Measurements from ENCODE around the gene LAMTOR2.
"Not testable (repeated sequence)": the region's sequence is repeated elsewhere in the genome, so short reads cannot be mapped to it uniquely, and the experiment has no call there.

LAMTOR2 gene

DNA sequence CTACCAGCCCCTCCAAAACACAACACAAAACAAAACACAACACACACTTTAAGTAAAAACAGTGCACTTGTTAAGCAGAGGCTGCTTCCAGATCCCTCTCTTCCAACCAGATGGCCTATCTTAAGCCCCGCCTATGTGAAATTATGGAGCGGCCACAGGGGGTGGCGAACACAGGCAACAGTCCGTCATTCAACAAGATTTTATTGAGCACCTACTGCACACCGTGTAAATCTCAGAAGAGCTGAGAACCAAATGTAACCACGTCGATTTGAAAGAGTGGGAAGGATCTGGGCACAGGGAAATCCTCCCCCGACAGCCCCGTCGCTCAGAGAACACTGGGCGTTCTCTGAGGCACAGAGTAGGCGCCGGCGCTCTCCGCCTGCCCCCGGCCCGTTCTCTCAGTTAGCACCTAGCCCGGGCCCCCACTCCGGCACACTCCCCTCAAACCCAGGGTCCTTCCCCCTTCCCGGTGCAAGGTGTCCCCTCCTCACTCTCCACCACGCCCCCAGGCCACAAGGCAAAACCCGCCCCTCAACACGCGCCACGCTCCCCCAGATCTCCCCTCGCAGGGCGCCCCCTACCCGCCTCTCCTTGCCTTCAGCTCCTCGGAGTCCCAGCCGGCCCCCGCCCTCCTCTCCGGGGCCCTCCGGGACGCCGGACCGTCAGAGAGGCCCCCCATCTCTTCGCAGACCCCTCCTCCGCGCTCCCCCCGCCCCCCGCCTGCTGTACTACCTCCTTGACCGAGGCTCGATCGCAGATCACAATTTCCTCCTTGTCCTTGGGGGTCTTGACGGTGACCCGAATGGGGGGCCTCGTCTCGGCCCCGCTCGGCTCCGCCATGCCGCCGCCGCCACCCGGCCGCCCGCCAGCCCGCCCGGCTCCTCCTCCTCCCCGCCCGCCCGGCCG is 1.5 kb upstream of the LAMTOR2 start:
- no peak for DNase-seq

DNA sequence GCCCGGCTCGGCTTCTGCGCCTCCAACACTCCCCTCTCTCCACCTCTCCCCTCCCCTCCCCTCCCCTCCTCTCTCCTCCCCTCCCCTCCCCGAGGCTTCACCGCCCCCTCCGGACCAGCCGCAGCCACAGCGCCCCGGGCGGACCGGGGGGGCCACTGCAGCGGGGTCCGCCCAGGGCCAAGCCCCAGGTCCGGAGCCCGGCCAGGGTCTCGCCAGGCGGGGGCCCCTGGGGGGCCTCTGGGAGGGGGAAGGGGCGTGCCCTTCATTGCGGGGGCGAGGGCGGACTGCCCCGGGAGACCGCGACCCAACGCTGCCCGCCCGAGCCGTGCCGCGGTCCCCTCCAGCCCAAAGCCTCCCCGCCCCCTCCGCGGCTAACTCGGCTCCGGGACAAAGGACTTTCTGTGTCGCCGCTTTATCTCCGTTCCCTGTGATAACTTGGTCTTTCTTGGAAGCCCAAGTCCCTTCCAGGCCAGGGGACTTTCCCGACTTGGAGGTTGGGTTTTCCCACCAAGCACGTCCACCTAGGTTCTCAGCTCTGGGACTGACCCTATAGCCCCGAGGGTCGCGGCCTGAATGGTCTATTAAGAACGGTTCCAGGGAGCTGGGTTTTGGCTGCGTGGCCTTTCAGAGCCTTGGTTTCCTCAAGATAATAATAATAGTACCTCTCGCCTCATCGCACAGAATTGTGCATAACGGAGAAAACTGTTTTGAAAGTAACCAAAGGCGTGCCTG is 648 bp upstream of the LAMTOR2 start, which contains the start of gene UBQLN4:
UBQLN4 (minus strand) TSS at position 31 of the 732 bp plus-strand sequence. CDS start 97 bp downstream, outside the sequence.
- DNase-seq, result peak; percentile 91

DNA sequence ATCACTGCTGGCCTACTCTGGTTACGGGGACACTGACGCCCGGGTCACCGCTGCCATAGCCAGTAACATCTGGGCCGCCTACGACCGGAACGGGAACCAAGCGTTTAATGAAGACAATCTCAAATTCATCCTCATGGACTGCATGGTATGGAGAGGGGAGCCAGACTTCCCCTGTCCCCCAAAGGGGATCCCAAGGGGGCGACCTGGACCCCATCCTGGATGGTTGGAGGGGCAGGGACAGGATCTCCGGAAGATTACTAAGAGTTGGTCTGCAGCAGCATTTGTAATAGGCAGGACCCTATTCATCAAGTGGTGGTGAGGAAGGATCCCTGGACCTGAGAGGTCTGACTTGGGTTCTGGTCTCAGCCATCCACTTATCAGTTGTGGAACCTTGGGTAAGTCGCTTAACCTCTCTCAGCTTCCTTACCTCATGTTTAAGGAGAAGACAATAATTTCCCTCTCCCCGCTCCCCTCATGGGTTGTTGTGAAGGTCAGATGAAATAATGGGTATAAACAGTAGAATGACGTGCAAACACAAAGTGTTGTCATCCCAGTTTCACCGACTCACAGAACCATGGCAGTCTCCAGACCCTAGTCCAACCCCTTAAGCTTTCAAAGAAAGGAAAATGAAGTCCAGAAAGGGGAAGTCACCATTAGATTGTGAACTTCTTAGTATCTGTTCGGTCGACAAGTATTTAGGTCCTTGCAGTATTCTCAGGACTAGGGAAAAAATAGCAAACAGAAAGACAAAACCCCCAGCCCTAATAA is 883 bp downstream of the LAMTOR2 start:
- DNase-seq, result no peak

DNA sequence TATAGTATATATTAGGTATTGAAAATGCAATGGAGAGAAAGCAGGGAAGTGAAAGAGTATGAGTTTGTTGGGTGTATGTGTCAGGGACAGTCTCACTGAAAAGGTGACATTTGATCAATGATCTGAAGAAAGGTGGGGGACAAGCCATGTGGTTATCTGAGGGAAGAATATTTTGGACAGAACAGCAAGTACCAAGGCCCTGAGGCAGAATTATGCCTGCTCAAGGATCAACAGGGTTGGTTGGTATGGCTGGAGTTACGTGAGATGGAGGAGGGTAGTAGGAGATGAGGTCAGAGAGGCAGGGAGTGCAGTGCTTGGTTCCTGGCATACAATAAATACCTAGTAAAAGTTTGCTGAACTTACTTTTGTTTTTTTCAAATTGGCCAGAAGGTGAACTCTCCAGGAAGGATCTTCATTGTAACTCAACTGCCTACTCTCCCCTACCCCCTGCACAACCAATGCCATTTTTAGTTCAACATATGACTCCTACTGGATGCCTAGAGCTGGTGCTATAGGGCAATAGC is 1.8 kb downstream of the LAMTOR2 start:
- no peak for DNase-seq

DNA sequence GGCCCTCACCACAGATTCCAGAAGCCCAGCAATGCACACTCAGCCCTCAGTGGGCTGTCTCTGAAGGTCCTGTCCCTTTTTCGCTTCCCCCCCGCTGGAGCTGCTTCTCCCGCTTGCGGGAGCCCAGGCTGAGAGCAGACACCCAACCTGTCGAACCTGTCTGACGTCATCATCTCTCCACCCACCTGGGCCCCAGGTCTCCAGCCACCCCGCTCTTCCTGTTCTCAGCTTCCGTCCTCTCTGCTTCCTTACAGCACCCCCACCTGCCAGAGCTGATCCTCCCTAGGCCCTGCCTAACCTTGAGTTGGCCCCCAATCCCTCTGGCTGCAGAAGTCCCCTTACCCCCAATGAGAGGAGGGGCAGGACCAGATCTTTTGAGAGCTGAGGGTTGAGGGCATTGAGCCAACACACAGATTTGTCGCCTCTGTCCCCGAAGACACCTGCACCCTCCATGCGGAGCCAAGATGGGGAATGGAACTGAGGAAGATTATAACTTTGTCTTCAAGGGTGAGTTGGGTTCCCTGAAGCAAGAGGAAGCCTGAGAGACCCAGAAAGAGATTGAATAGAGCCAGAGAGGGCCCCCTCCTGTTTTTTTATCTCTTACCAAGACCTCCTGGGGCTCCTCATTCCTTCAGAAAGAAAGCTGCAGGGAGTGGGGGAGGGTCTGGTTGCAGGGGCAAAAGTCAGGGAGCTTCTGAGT is 6.5 kb downstream of the LAMTOR2 start, which contains the start of gene RAB25:
RAB25 (plus strand) TSS at position 224 of the 700 bp plus-strand sequence; CDS start at position 465, 241 bp downstream.
- no peak for DNase-seq

DNA sequence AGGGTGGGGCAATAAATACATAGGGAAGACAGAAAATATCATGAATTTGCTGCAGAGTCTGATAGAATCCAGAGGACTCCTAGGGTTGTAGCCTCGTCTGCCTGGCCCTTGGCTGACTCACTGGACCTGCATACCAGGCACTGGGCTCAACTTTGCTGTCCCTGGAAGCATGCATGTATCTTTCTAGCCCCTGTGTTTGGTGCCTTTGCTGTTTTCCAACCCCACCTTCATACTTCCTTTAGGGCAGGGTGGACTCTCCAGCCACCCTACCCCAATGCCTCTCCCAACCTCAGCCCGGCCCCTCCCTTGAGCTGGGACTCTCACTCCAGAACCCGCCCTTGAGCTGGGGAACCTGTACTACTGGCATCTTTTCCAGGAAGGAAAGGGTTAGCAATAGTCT is 7.6 kb downstream of the LAMTOR2 start:
- DNase-seq, result no peak

DNA sequence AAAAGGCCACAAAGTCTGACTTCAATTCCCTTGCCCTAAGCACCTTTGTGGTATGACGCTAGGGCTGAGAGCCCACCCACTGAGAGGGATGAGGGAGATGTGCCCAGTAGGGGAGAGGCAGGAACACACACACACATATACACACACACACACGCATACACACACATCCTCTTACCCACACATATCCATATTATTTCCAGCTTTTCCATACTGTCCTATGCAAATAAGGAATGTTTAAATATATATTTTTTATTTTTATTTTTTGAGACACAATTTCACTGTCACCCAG is 9.4 kb downstream of the LAMTOR2 start:
- no peak for DNase-seq

DNA sequence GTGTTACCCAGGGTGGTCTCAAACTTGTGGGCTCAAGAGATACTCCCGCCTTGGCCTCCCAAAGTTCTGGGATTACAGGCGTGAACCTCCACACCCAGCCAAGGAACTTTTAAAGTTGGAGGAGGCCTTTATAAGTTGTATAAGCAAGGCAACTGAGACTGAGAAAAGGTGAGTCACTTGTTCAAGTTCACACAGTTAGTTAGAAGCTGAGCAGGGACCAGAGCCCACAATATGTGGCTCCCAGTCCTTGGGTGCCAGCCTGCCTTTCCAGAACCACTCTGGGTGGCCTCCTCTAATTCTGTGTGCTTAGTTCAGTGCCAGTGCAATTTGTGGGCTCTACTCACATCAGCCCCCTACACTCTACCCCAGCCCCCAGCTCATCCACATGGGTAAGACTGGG is 10.0 kb downstream of the LAMTOR2 start:
- DNase-seq, result no peak

DNA sequence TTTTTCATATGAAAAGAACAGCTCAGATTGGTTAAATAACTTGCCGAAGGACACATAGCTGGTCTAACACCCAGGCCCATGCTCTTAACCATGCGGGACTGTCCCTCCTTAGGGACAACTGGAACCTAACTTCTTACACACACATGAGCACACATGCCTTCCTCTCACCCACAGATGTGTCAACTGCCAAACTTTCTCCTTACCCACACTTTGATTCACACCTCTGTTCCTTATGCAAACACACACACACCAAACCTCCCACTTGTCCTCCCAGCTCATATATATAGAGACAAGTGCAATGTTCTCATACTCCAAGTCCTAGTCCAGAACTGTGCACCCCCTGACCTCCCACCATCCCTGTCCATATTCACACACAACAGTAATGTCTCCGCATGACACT is 10.6 kb downstream of the LAMTOR2 start:
- no peak for DNase-seq

DNA sequence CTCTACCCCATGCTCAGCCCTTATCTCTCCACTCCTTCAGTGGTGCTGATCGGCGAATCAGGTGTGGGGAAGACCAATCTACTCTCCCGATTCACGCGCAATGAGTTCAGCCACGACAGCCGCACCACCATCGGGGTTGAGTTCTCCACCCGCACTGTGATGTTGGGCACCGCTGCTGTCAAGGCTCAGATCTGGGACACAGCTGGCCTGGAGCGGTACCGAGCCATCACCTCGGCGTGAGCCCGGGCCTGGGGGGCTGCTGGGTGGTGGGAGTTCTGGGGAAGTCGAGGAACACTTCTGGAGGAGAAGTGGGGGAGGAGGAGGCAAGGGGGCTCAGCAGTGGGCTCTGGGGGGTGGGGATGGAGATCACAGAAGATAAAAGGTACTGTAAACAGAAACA is 11.3 kb downstream of the LAMTOR2 start:
- no peak for DNase-seq

DNA sequence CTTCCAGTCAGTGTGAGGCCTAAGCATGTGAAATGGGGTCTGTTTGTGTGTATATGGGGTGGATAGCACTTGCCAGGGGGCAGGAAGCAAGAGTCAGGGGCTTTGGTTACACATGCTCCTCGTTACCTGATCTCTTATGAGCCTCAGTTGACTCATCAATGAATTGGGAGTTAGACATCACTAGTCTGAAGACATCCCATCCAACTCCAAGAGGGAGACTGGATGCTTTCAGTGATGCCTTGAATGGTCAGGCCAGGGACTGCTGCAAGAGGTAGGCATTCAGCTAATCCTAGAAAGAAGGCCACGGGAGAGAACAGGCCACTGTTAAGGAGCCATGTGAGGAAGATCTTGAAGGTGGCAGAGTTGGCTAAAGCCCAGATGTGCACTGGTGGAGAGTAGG is 12.7 kb downstream of the LAMTOR2 start:
- no peak for DNase-seq

DNA sequence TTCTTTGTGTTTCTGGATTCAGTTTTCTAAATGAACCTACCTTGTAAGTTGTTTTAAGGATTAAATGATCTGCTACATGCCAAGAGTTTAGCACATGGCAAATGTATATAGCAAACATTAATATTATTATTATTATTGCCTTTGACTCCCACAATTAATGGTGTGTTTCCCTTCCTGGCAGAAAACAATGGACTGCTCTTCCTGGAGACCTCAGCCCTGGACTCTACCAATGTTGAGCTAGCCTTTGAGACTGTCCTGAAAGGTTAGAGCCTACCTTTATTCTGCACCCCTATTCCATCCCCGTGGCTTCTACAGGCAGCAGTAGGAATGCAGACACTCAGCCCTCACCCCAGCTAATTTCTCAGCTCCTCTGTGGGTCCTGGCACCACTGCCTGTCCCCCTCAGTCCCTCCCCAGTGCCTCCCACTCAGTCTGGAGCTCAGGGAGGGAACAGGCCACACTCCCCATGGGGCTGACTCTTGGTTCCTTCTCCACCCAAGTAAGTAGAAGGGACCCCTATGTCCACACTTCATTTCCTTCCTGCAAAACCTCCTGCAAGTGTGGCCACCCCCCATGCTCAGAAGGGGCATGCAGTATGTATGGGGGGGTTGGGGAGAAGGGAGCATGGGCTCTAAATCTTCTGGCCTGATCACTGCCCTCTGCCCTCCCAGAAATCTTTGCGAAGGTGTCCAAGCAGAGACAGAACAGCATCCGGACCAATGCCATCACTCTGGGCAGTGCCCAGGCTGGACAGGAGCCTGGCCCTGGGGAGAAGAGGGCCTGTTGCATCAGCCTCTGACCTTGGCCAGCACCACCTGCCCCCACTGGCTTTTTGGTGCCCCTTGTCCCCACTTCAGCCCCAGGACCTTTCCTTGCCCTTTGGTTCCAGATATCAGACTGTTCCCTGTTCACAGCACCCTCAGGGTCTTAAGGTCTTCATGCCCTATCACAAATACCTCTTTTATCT is 15.2 kb downstream of the LAMTOR2 start:
- no peak for DNase-seq

DNA sequence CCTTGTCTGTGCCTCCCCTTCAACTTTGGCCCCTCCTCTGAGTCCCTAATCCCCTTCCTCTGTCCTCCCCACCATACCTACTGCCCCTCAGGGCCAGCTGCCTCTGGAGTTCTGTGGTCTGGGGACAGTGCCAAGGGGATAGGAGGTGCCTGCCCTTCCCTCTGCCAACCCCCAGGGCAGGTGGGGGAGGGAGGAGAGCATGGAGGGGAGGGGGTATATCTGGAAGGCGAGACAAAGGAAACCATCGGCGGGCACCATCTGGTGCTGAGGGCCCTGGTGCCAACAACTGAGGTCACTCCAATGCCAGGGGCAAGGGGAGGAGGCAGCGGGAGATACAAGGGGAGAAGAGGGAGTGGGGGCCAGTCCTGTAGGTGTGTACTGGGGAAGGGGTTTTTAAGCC is 16.0 kb downstream of the LAMTOR2 start:
- no peak for DNase-seq

DNA sequence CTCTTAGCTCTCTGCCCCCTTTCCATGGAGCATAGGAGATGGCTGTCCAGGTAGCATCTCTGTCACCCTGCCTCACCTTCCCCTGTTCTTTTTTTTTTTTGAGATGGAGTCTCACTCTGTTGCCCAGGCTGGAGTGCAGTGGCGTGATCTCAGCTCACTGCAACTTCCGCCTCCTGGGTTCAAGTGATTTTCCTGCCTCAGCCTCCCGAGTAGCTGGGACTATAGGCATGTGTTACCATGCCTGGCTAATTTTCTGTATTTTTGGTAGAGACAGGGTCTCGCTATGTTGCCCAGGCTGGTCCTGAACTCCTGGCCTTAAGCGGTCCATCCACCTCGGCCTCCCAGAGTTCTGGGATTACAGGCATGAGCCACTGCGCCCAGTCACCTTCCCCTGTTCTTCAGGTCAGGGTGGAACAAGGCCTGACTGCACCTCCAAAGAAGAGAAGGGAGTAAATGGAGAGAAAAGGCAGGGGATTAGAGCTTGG is 16.8 kb downstream of the LAMTOR2 start:
- not testable (repeated sequence) for DNase-seq

DNA sequence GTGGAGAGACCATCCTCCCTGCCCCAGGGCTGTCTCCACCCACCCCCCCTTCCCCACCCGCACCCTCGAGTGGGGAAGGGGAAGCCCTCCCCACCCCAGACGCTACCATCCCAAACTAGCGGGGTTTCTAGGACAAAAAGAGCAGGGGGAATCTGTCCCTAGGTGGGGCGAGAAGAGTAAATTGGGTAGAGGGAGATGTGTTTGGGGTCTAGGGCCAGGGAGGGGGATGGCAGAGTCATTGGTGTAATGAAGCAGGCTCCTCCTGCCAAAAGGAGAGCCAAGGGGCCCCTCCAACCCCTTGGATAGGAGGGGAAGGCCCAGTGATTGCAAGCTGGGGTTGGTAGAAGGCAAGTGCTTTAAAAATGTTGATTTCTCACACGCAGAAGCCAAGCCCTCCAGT is 17.7 kb downstream of the LAMTOR2 start:
- no peak for DNase-seq

DNA sequence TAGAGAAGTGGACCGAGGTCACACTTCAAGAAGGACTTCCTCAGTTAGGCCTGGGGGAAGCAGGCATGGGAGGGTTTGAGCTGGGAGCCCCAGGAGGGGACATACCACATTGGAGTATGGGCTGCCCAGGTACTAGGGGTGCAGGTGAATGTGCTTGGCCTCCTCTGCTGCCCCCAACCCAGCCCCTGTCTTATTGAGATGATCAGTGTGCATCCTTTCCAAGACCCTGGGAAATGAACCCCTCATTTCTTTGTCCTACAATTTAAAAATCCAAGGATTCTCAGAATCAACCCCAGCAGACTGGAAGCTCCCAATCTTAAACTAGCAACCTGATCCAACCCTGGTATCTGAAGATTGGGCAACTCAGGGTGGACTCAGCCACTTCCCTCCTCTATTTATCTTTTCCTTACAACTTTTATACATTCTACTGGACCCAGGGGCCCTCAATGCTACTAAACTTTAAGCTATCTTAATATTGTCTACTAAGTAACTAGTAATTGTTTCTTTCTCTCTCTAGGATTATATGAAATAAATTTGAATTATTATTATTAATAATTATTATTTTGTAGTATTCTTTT is 18.6 kb downstream of the LAMTOR2 start:
- no peak for DNase-seq

DNA sequence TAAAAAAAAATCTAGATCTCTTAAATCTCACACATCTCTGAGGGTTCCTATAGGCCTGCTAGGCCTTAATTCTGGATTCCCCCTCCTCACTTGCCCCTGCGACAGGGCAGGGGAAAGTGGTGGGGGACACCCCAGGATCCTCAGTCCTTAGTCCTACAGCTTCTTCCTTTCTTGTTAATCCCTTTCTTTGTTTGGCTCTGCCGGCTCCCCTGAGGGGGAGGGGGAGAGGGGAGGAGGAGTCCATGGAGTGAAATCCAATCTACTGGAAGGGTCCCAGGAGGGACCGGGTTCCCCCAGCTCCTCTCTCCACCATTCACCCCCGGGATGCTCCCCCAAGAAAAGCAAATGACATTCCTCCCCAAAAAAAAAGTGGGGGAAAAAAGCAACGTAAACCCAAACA is 19.2 kb downstream of the LAMTOR2 start:
- no peak for DNase-seq

DNA sequence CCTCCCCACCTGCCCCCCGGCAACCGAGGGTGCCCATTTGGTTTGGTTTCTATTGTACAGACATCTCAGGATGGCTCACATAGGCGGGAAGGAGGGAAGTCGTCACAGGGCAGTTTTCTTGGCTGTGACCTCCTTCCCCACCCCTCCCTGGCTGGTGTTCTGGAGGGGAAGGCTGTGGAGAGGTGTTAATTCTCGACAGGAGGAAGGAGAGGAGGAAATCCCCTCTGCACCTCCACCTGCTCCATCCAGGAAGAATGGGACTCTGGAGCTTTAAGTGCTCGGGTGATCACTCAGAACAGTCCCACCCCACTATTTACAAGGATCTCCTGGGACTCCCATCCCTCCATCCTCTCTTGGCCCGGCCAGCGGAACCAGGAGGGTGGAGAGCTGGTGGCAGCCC is 20.1 kb downstream of the LAMTOR2 start:
- DNase-seq, result no peak

DNA sequence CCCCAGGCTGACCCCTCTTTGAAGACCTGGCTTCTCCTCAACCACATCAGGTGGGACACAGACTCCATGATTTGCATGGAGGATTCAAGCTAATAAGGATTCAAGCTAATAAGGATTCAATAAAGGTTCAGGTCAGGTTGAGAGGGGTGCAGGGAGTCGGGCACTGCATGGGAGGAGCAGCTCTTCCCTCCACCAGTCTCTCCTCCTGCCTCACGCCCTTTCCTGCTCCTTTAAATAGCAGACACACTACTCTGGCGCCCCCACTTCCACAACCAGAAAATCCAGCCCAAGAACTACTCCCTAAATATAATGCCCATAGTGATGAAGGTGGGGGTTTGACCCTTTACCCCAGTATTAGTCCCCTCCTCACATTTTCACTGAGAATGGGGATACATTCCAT is 20.6 kb downstream of the LAMTOR2 start:
- no peak for DNase-seq

DNA sequence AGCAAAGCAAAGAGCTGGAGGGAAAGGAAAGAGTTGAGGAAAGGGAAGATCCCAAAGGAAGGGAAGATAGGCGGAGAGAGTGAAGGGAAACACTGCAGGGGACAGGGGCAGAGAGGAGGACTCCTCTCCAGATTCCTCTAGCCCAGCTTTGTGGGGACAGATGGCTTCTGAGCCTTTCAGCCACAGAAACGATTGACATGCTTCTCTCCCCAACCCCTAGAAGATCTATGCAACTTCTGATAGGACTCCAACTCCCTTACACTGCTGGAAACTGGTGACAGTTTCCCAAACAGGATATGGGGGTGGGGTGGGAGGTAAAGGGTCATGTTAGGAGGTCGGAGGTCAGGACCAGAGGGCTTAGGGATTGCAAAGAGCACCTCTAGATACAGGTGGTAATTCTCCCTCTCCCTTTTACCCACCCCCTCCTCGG is 21.2 kb downstream of the LAMTOR2 start:
- DNase-seq, result no peak

Data from midbrain (tissue), 1 donor.